Hepatocyte (in vitro differentiated cells): ENCODE measurements around the gene OPCML. TPM values are rescaled to one million over a fixed set of nuclear protein-coding genes. Genes with fewer than 3 reads are reported as not detected.

Experiments used
- DNase-seq: peaks from one replicate; pipeline ENCODE4 v3.0.0-alpha.2; 2016; ENCODE audit warnings: low spot score
- H2AFZ ChIP-seq: fragments of 200-600 bp; sonication (generic); 2 replicates; pipeline ENCODE4 v1.6.0; 2016; ENCODE audit warnings: antibody characterized with exemption, mild to moderate bottlenecking
- H3K27ac ChIP-seq: fragments of 200-600 bp; sonication (generic); 2 replicates; pipeline ENCODE4 v1.5.1; 2016; ENCODE audit warnings: mild to moderate bottlenecking
- H3K27me3 ChIP-seq: fragments of 200-600 bp; sonication (generic); 2 replicates; pipeline ENCODE4 v1.6.1; 2016
- H3K36me3 ChIP-seq: fragments of 200-600 bp; sonication (generic); replicated peaks from 2 replicates; pipeline ENCODE4 v1.5.1; 2016; ENCODE audit warnings: low read depth; ENCODE audit not compliant: insufficient read depth
- H3K4me1 ChIP-seq: fragments of 200-600 bp; sonication (generic); 2 replicates; pipeline ENCODE4 v1.5.1; 2016; ENCODE audit warnings: mild to moderate bottlenecking, moderate library complexity; ENCODE audit not compliant: insufficient read depth
- H3K4me2 ChIP-seq: fragments of 200-600 bp; sonication (generic); 2 replicates; pipeline ENCODE4 v1.6.0; 2016
- H3K4me3 ChIP-seq: fragments of 200-600 bp; sonication (generic); 2 replicates; pipeline ENCODE4 v1.5.1; 2016; ENCODE audit warnings: mild to moderate bottlenecking
- H3K79me2 ChIP-seq: fragments of 200-600 bp; sonication (generic); 2 replicates; pipeline ENCODE4 v1.6.0; 2017; ENCODE audit warnings: mild to moderate bottlenecking
- H3K9me2 ChIP-seq: fragments of 200-600 bp; sonication (generic); replicated peaks from 2 replicates; pipeline ENCODE4 v1.6.0; 2017; ENCODE audit warnings: mild to moderate bottlenecking; ENCODE audit not compliant: insufficient read depth
- H3K9me3 ChIP-seq: fragments of 200-600 bp; sonication (generic); 2 replicates; pipeline ENCODE4 v1.5.1; 2016; ENCODE audit warnings: low read depth, mild to moderate bottlenecking
- H4K20me1 ChIP-seq: fragments of 200-600 bp; sonication (generic); 2 replicates; pipeline ENCODE4 v1.6.0; 2016; ENCODE audit warnings: mild to moderate bottlenecking; ENCODE audit not compliant: insufficient read depth, poor library complexity, severe bottlenecking
- EZH2 ChIP-seq: fragments of 200-600 bp; sonication (generic); IDR thresholded peaks from 2 replicates; pipeline ENCODE4 v1.6.1; 2016; ENCODE audit warnings: antibody characterized with exemption, mild to moderate bottlenecking, borderline replicate concordance
- EZH2phosphoT487 ChIP-seq: fragments of 200-600 bp; sonication (generic); IDR thresholded peaks from one replicate; pipeline ENCODE4 v1.6.1; 2018; ENCODE audit warnings: antibody characterized with exemption, mild to moderate bottlenecking, low read depth, moderate library complexity; ENCODE audit not compliant: unreplicated experiment, severe bottlenecking
- WGBS: methylation state at CpG from one replicate; pipeline ENCODE4 v1.1.6; 2016; ENCODE audit warnings: low lambda C conversion rate; ENCODE audit errors: missing lambda C conversion rate; 5-methylcytosine and 5-hydroxymethylcytosine counted together
- polyA plus RNA-seq: library from polyadenylated mRNA; unstranded; fragments of >200 nt; fragmentation: Nextera tagmentation; extraction: Ambion mirVana; gene quantifications from 2 replicates; pipeline ENCODE4 v1.2.1, GENCODE V29; 2016
- total RNA-seq: library from RNA; depleted of rRNA; stranded (reverse); fragments of >200 nt; gene quantifications from 2 replicates; pipeline ENCODE4 v1.2.3, GENCODE V29; 2014
- TF ChIP-seq, protein P1 (sequence below): fragments of 200-600 bp; sonication (generic); IDR thresholded peaks from 2 replicates; pipeline ENCODE4 v1.5.1; 2016; ENCODE audit warnings: antibody characterized with exemption, mild to moderate bottlenecking; ENCODE audit not compliant: poor library complexity

OPCML gene
- total and polyA plus RNA-seq, 2 experiments from 2014 or later, result 0.37 to 0.98 TPM

DNA sequence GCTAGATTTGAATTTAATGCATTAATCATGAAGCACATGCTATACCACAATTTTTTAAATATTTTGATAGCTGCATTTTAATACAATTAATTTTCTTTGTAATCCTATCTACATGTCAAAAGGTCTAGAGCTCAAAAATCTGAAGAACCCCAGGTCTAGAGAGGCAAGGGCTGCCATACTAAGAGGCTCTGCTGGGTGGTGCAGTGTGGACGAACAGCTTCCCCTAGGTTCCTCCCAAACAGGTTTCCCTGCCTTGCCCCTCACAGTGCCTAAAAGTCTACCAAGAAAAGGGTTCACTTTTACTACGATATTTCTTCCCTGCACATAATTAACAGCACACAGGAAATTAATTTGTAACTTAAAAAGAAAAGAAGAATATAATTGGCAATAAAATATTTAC is 681.1 kb downstream of the OPCML start:
- H3K4me3 ChIP-seq, result no peak overlapping the region
- TF ChIP-seq EZH2, result no peak
- TF ChIP-seq, protein P1, sequence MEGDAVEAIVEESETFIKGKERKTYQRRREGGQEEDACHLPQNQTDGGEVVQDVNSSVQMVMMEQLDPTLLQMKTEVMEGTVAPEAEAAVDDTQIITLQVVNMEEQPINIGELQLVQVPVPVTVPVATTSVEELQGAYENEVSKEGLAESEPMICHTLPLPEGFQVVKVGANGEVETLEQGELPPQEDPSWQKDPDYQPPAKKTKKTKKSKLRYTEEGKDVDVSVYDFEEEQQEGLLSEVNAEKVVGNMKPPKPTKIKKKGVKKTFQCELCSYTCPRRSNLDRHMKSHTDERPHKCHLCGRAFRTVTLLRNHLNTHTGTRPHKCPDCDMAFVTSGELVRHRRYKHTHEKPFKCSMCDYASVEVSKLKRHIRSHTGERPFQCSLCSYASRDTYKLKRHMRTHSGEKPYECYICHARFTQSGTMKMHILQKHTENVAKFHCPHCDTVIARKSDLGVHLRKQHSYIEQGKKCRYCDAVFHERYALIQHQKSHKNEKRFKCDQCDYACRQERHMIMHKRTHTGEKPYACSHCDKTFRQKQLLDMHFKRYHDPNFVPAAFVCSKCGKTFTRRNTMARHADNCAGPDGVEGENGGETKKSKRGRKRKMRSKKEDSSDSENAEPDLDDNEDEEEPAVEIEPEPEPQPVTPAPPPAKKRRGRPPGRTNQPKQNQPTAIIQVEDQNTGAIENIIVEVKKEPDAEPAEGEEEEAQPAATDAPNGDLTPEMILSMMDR, result no peak
- no peaks in the 10 kb centered on the region for H4K20me1 ChIP-seq
- H3K9me3 ChIP-seq, result no peaks in the 10 kb centered on the region
- 69% methylated on average over 2 of the region's 2 CpGs for WGBS
- H3K79me2 ChIP-seq, result no peaks in the 10 kb centered on the region
- no peak overlapping the region for H3K27ac ChIP-seq
- no peak overlapping the region for H3K4me2 ChIP-seq
- H3K4me1 ChIP-seq, result no peaks in the 10 kb centered on the region
- DNase-seq, result no peak
- H3K36me3 ChIP-seq, result no peaks in the 10 kb centered on the region
- no peaks in the 10 kb centered on the region for H3K9me2 ChIP-seq
- no peaks in the 10 kb centered on the region for H3K27me3 ChIP-seq
- no peak overlapping the region for H2AFZ ChIP-seq

DNA sequence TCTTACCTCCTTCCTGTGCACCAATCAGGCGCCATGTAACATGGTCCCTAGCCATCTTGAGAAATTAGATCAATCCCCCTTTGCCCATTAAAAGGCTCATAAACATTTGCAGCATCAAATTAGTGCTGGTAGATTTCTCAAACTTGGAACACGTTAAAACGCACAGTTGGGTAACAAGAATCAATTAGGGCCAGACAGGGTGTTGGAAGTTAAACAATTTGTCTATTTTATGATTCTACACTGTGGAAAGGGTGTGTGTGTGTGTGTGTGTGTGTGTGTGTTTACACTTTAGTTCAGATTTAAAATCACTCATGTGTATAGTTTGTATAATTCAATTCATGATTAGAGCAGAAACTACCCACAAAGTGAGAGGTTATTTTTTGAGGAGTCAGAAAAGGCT is 682.0 kb downstream of the OPCML start:
- Histone ChIP-seq H3K4me2 (no peak overlapping the region), H3K9me3 (no peaks in the 10 kb centered on the region), H3K4me3 (no peak overlapping the region), H3K9me2 (no peaks in the 10 kb centered on the region), H3K36me3 (no peaks in the 10 kb centered on the region), H2AFZ (no peak overlapping the region), H3K27ac (no peak overlapping the region), H3K79me2 (no peaks in the 10 kb centered on the region), H4K20me1 (no peaks in the 10 kb centered on the region), H3K4me1 (no peaks in the 10 kb centered on the region), H3K27me3 (no peaks in the 10 kb centered on the region)
- WGBS, result 88% methylated on average over 3 of the region's 3 CpGs
- DNase-seq, result no peak
- TF ChIP-seq EZH2 (no peak), EZH2phosphoT487 (no peak)
- TF ChIP-seq, protein P1, result no peak

DNA sequence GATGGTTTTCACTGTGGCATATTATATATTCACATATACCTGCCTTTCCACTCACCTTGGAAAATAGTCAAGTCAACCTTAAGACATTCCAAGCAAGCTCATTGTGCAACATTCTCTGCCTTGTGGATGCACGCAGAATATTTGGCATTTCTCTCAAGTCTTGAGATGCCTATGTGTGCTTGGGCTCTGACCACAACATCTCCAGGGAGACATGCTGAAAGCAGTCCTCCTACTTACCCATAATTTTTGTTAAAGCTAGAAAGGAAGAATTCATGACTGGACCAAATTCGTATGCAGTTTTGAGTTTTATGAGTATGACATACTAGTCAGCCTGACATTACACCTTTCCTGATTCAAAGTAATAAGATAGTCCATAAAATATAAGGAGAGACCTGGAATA is 684.0 kb downstream of the OPCML start:
- H3K27me3 ChIP-seq, result no peaks in the 10 kb centered on the region
- H2AFZ ChIP-seq, result no peak overlapping the region
- H3K79me2 ChIP-seq, result no peaks in the 10 kb centered on the region
- TF ChIP-seq EZH2, result no peak
- TF ChIP-seq, protein P1, result no peak
- no peak for TF ChIP-seq EZH2phosphoT487
- no peaks in the 10 kb centered on the region for H3K4me1 ChIP-seq
- WGBS, result 89% methylated on average over 2 of the region's 2 CpGs
- no peaks in the 10 kb centered on the region for H4K20me1 ChIP-seq
- no peak for DNase-seq
- no peaks in the 10 kb centered on the region for H3K9me3 ChIP-seq
- no peak overlapping the region for H3K27ac ChIP-seq
- no peaks in the 10 kb centered on the region for H3K36me3 ChIP-seq
- H3K4me3 ChIP-seq, result no peak overlapping the region
- no peaks in the 10 kb centered on the region for H3K9me2 ChIP-seq
- H3K4me2 ChIP-seq, result no peak overlapping the region

DNA sequence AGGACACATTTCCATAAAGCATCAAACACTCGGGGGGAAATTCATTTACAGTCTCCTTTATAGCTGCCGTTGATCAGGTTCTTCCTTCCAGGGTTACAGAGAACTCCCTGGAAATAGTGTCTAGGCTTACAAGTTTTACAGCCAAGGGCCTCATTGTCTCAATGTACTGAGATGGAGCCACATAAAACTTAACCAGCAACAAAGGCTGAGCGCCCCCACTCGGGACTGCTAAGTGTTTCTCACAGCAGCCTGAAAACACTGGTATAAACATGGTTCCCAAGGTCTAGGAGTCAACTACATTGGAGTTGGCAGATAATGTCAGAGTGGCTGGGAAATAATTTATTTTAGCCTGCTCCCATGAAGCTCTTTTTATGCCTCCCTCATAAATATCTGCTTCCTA is 686.2 kb downstream of the OPCML start:
- DNase-seq, result no peak
- 84% methylated on average over 4 of the region's 4 CpGs for WGBS
- Histone ChIP-seq H3K79me2 (no peaks in the 10 kb centered on the region), H3K27me3 (no peaks in the 10 kb centered on the region), H3K9me3 (no peaks in the 10 kb centered on the region), H3K4me2 (no peak overlapping the region), H3K4me1 (no peaks in the 10 kb centered on the region), H3K27ac (no peak overlapping the region), H3K4me3 (no peak overlapping the region), H3K36me3 (no peaks in the 10 kb centered on the region), H4K20me1 (no peaks in the 10 kb centered on the region), H3K9me2 (no peaks in the 10 kb centered on the region), H2AFZ (no peak overlapping the region)
- no peak for TF ChIP-seq EZH2phosphoT487
- TF ChIP-seq EZH2, result no peak
- TF ChIP-seq, protein P1, result no peak
